Measurements from ENCODE around the gene COLEC12. TPM values are rescaled to one million over a fixed set of nuclear protein-coding genes. Genes with fewer than 3 reads are reported as not detected.

The COLEC12 gene
- total and polyA plus RNA-seq, 8 donors: 0.35 to 5.5 (median 1.3) TPM

DNA sequence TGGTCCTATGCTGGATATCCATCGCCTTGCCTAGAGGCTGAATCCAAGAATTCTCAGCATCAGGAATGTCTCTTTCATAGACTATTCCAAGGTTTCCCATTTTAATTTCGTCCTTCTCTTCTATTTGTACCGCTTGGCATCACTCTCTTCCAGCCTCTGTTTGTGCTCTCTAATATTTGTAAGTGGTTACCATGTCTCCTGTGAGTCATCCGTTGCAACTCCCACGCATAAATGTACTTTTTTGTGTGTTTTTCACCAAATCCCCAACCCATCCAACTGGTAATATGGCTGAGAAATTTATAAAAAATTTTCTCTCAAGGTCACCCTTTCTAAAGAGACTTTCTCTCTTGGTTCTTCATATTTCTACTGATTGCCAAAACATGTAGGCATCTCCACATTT lies 21.8 kb downstream of the COLEC12 start:
- no peak overlapping the region for H3K4me3 ChIP-seq
- no peak for DNase-seq
- FAIRE-seq: no peak

DNA sequence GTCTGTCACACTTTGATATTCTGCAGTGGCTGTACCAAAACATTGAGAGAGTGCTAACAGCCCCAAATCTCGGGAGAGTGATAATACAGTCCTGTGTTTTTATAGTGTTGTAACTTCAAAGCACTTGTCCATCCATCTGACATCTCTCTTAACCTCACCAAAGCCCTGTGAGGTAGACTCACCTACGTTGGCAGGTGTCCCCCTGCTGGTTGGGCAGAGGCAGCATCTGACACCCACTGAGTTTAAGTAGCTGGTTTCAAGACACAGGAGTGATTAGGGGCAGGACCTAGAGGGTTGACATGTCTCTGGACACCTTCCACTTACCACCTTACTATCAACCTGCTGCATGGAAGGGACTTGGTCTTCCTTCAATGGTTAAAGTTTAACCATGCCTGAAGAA lies 22.9 kb downstream of the COLEC12 start:
- Histone ChIP-seq H3K27ac (no peak overlapping the region), H3K4me3 (no peak overlapping the region), H3K27me3 (no peaks in the 10 kb centered on the region), H3K9me3 (no peaks in the 10 kb centered on the region), H3K36me3 (no peaks in the 10 kb centered on the region), H3K4me1 (peaks cover 10 to 25% (median 15%) of the 10 kb centered on the region in 3 donors)
- ATAC-seq: peak; percentile 72 to 89 (median 80)
- WGBS, 2 donors: 39 to 44% methylated on average over 2 of the region's 2 CpGs
- intact Hi-C loops (cut with DNase I): no loop called here
- peak in 4 of 6 donors; percentile 47 to 65 (median 56) for DNase-seq
- TF ChIP-seq, protein P1, sequence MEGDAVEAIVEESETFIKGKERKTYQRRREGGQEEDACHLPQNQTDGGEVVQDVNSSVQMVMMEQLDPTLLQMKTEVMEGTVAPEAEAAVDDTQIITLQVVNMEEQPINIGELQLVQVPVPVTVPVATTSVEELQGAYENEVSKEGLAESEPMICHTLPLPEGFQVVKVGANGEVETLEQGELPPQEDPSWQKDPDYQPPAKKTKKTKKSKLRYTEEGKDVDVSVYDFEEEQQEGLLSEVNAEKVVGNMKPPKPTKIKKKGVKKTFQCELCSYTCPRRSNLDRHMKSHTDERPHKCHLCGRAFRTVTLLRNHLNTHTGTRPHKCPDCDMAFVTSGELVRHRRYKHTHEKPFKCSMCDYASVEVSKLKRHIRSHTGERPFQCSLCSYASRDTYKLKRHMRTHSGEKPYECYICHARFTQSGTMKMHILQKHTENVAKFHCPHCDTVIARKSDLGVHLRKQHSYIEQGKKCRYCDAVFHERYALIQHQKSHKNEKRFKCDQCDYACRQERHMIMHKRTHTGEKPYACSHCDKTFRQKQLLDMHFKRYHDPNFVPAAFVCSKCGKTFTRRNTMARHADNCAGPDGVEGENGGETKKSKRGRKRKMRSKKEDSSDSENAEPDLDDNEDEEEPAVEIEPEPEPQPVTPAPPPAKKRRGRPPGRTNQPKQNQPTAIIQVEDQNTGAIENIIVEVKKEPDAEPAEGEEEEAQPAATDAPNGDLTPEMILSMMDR (IDR thresholded peaks at IDR 0.05): peak; percentile 28 to 54 (median 40)
- no peak for FAIRE-seq

More for the DNA sequence above, 21.8 kb downstream of the COLEC12 start:
- peak overlapping the region in 3 of 4 donors; percentile 40 to 57 (median 45) for H3K27ac ChIP-seq
- intact Hi-C loops (cut with DNase I): no loop called here
- WGBS, 2 donors: 80 to 88% methylated on average over 5 of the region's 5 CpGs
- H3K4me1 ChIP-seq: peaks cover 10 to 25% (median 15%) of the 10 kb centered on the region in 3 donors
- no peak for ATAC-seq
- H3K36me3 ChIP-seq: no peaks in the 10 kb centered on the region
- TF ChIP-seq, protein P1 (IDR thresholded peaks at IDR 0.05): no peak
- no peaks in the 10 kb centered on the region for H3K9me3 ChIP-seq
- no peaks in the 10 kb centered on the region for H3K27me3 ChIP-seq

DNA sequence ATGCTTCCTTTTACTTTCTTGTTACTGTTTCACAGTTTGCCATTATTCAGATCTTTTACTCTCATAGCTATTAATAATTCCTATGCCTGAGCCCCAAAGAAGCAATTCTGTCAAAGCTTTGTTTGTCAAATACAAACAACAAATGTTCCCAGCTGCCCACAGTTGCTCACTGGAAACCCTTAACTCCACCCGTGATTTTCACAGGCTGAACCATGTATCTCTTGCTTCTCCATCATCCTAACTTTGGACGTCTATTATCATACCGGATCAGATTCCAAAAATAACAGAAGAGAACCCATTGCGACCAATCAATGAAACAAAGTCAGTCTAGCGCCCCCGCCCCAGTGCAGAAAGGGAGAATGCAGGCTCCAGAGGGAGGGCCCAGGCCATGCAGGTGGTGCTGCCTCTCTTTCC lies 24.2 kb downstream of the COLEC12 start:
- Histone ChIP-seq H3K4me1 (peaks cover 10 to 25% (median 15%) of the 10 kb centered on the region in 3 donors), H3K9me3 (no peaks in the 10 kb centered on the region), H3K4me3 (no peak overlapping the region), H3K27me3 (no peaks in the 10 kb centered on the region), H3K27ac (peak overlapping the region in 2 of 4 donors; percentile 17 to 21), H3K36me3 (no peaks in the 10 kb centered on the region)
- TF ChIP-seq, protein P1 (IDR thresholded peaks at IDR 0.05): no peak
- 31 to 37% methylated on average over 6 of the region's 6 CpGs for whole genome bisulfite sequencing, 2 donors
- peak in 2 of 4 donors; percentile 9 to 33 for ATAC-seq
- FAIRE-seq: no peak
- intact Hi-C loops (cut with DNase I): no loop called here
- DNase-seq: no peak

DNA sequence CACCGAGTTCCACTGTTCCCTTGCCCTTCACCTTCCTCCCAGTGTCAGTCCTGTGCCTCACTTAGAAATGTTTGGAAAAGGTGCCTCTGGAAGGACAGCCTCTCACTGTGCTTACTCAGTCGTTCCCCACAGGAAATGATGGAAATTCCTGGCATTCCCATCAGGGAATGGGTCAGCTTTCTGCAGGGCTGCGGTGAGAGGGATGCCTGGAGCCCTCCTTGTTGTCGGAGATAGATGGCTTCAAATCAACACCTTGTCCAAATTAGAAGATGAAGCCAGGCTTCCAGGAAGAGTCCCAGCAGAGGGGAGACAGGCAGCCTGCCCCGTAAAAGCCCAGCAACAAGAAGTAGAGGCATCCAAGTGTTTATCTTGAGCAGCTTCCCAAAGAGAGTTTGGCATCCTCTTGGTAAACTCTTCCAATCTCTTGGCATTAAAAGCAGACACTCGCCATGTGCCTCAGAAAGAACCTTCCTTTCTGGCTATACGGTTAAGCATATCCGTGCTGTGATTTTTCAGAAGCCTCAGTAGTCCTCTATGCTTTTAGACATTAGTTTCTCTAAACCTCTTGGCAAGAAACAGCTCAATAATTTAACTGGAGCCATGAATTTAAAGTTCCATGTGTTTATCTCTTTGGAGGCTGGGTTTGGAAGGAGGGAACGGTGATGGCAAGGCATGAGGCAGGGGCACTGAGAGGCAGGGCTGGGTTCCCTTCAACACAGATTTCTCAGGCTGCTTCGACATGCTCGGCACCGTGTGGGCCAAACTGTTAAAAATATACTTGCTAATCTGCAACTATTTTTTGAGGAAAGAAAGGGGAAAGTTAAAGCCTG lies 25.1 kb downstream of the COLEC12 start:
- Histone ChIP-seq H3K4me1 (peaks cover 10 to 25% (median 15%) of the 10 kb centered on the region in 3 donors), H3K4me3 (no peak overlapping the region), H3K36me3 (no peaks in the 10 kb centered on the region), H3K27ac (peak overlapping the region in 2 of 4 donors; percentile 17 to 21), H3K27me3 (no peaks in the 10 kb centered on the region), H3K9me3 (no peaks in the 10 kb centered on the region)
- FAIRE-seq (no peak), ATAC-seq (no peak), DNase-seq (no peak)
- WGBS, 2 donors: 39 to 45% methylated on average over 12 of the region's 12 CpGs
- intact Hi-C loops (cut with DNase I): no loop called here
- TF ChIP-seq, protein P1 (IDR thresholded peaks at IDR 0.05): no peak

DNA sequence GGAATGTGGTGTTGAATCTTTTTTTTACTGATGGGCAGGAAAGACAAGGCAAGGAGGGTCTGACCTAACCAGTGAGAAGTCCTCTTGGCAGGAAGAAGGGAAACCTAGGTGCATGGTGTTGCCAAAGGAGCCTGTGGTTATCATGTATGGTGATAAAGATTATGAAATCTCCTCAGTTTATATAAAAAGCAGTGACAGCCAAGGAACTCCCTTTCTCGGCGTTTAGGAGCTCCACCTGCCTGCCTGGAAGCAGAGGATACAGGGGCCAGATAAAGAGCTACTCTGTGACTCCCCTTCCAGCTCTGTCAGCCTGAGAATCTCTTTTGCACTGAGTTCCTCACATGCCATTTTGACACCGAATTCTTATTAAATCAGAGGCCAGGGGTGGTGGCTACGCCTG lies 26.1 kb downstream of the COLEC12 start:
- no peak for DNase-seq
- H3K27me3 ChIP-seq: no peaks in the 10 kb centered on the region
- H3K27ac ChIP-seq: no peak overlapping the region
- H3K4me1 ChIP-seq: peaks cover 10 to 25% (median 15%) of the 10 kb centered on the region in 3 donors
- no peak for FAIRE-seq
- WGBS, 2 donors: 56 to 65% methylated on average over 4 of the region's 4 CpGs
- H3K4me3 ChIP-seq: no peak overlapping the region
- no peaks in the 10 kb centered on the region for H3K36me3 ChIP-seq
- intact Hi-C loops (cut with DNase I): no loop called here
- no peaks in the 10 kb centered on the region for H3K9me3 ChIP-seq
- no peak for ATAC-seq
- TF ChIP-seq, protein P1 (IDR thresholded peaks at IDR 0.05): no peak
